ENCODE data around the gene OAF.

- TF ChIP-seq CTCF (IDR thresholded peaks at IDR 0.05) (no peak), POLR2AphosphoS5 (IDR thresholded peaks at IDR 0.05) (no peak)
Observed at GRCh38 chr11:120238968-120239620, 28.3 kb downstream of the OAF start.
